Uterus (tissue), 2 donors: ENCODE measurements around the gene ITGA2B.

ENCODE experiments used
- POLR2A ChIP-seq, 2 donors: fragments of 450-650 bp; IDR thresholded peaks; one replicate each; pipeline ENCODE4 v1.6.1; 2016; ENCODE audit warnings: antibody characterized with exemption in 2 of 2, mild to moderate bottlenecking in 1 of 2, moderate library complexity in 1 of 2
- TF ChIP-seq, protein P1 (sequence below), 4 experiments: fragments of 200-600 bp in 2 of 4; fragments of 450-650 bp in 2 of 4; sonication (generic) in 2 of 4; IDR thresholded peaks; one replicate each; pipeline ENCODE4 v1.5.1; 2016 to 2019; ENCODE audit warnings: antibody characterized with exemption in 4 of 4, mild to moderate bottlenecking in 2 of 4, moderate library complexity in 1 of 4

DNA sequence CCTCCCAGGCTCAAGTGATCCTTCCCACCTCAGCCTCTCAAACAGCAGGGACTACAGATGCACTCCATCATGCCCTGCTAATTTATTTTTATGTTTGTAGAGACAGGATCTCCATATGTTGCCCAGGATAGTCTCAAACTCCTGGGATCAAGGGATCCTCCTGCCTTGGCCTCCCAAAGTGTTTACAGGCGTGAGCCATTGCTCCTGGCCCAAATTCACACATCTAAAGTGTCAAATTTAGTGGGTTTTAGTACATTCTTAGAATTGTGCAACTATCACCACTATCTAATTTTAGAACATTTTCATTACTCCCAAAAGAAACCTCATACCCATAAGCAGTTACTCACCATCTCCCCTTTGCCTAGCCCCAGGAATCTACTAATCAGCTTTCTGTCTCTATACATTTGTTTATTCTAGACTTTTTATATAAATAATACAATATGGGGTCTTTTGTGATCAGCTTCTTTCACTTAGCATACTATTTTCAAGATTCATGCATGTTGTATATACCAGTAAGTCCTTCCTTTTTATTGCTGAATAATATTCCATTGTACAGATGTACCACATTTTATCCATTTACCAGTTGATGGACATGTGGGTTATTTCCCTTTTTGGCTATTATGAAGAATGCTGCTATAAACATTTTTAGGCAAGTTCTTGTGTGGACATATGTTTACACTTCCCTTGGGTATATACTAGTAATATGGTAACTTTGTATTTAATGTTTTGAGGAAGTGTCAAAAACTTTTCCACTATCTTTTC is 25.1 kb upstream of the ITGA2B start:
- TF ChIP-seq, protein P1, sequence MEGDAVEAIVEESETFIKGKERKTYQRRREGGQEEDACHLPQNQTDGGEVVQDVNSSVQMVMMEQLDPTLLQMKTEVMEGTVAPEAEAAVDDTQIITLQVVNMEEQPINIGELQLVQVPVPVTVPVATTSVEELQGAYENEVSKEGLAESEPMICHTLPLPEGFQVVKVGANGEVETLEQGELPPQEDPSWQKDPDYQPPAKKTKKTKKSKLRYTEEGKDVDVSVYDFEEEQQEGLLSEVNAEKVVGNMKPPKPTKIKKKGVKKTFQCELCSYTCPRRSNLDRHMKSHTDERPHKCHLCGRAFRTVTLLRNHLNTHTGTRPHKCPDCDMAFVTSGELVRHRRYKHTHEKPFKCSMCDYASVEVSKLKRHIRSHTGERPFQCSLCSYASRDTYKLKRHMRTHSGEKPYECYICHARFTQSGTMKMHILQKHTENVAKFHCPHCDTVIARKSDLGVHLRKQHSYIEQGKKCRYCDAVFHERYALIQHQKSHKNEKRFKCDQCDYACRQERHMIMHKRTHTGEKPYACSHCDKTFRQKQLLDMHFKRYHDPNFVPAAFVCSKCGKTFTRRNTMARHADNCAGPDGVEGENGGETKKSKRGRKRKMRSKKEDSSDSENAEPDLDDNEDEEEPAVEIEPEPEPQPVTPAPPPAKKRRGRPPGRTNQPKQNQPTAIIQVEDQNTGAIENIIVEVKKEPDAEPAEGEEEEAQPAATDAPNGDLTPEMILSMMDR (IDR thresholded peaks at IDR 0.05) = no peak
- no peak for TF ChIP-seq POLR2A (IDR thresholded peaks at IDR 0.05)
